ENCODE measurements around the gene RNF133. TPM values are rescaled to one million over a fixed set of nuclear protein-coding genes. Genes with fewer than 3 reads are reported as not detected.
"Not testable (repeated sequence)": the region's sequence is repeated elsewhere in the genome, so short reads cannot be mapped to it uniquely, and the experiment has no call there.

The RNF133 gene
- polyA plus RNA-seq, 3 donors: 0.16 to 0.34 (median 0.27) TPM

DNA sequence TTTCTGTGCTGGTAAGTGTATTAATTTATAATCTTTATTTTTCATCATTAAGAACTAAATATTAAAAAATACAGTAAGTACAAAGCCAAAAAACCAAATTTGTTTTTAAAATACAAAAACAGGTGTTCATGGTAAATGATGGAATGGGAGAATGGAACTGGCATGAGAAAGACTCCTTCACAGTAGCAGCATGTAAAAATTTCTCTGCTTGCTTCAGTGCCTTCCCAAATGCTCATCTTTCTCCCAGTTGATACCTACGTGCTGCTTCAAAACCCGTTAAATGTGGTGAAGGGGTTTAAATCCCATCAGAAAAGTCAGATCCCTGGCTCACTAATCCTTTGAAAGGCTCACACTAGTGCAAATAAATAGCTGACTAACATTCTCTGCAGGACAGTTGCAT is 4.2 kb downstream of the RNF133 start:
- no peak for DNase-seq (ENCODE audit: extremely low read depth in 1 of 11, low read depth in 9 of 11, low spot score in 4 of 11)

DNA sequence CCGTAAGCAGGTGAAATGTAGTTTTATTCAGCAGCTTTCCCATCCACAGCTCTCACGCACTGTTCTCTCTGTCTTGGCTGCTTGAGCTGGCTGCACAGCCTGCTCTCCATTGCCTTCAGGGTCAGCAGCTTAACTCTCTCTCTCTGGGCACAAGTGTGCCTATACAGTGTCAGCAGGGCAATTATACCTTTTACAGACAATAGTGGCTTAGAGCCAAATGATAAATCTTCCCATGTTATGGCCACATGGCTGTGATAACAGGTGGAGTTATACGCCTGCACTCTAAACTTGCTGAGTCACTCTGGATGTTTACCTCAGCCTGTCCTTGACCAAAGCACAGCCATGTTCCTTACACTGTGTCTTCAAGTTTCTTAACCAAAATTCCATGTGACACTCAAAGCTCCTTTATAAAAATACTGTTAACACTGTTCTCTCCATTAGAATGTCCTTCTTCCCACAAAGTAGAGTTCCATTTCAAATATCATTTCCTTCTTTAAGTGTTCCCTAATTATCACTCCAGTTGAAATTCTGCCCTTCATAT is 6.1 kb downstream of the RNF133 start:
- no peak for DNase-seq (ENCODE audit: extremely low read depth in 1 of 11, low read depth in 9 of 11, low spot score in 4 of 11)

DNA sequence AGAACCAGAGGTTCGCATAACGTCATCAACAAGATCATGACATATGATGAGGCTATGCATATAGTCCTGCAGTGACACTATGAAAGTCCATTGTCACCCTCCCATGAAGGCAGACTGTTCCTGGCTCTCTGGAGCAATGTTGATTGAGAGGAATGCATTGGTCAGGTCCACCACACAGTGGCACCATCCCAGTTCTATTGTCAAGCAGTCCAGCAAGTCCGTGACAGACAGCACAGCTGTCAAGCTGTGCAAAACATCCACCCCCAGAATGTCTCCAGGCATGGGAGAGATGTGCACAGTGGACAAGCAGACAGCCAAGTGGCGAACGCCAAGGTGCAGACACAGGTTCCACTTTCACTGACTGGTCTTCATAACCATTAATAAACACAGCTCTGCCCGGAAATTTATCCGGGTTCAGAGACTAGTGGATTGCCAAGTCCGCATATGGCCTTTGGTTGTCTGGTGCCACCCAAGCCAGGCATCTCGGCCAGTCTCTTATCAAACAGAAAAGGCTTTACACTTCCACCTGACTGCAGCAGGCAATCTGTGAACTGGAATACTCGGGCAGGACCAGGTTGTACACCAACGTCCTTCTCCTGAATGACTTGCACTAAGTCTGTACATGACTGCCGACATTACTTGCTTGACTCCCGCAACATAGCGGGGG is 7.2 kb downstream of the RNF133 start:
- no peak for DNase-seq (ENCODE audit: extremely low read depth in 1 of 11, low read depth in 9 of 11, low spot score in 4 of 11)

DNA sequence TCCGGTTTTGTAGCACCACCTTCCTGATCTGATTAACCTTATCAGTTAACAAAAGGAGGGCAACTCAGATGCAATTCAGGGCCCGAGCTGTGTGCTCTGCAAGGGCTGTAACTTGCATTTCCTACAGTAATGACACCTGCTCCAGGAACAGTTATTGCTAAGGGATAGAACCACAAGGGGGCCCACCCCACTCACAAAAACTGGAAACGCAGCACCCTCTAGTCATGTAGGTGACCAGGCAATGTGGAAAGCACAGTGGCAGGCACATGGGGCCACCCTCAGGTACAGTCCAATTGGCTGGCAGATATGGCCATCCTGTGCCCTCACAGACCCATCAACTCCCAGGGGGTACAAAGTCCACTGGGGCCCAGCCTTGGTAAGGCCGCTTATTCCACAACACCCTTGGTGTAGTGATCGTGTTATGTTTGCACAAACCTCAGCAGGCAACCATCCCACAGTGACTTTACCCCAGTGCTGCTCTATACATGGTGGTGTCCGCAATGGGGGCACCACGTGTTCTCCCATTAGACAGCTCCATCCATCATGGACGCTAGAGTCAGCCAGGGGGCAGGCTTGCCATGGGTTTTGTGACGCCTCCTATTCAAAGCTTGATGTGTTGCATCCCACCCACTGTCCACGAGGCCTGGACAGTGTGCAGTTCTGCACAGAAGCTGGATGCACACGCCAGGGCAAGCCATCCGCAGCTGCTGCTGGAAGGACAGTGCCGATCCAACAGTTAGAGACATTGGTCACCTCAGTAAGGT is 9.4 kb downstream of the RNF133 start:
- no peak for DNase-seq (ENCODE audit: extremely low read depth in 1 of 11, low read depth in 9 of 11, low spot score in 4 of 11)

DNA sequence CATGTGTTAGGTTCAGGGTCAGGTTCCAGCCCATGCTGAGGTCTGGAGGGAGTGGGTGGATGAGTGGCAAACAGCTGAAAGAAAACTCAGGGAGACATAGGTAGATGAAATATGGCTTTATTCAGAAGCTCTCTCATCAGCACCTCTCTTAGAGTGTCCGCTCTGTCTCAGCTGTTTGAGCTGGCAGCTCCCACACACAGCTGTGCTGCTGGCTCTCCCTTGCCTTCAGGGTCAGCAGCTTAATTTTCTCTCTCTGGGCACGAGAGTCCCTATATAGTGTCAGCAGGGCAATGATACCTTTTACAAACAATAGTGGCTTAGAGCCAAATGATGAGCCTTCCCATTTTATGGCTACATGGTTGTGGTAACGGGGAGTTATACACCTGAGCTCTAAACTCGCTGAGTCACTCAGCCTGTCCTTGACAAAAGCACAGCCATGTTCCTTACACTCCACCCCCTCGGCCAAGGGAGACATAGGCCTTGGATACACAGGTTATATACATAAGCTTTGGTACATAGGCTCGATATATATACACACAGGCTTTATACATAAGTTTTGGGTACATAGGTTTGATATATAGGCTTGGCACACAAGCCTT is 10.4 kb downstream of the RNF133 start:
- DNase-seq (ENCODE audit: extremely low read depth in 1 of 11, low read depth in 9 of 11, low spot score in 4 of 11): peak in 6 of 11 donors; percentile 18 to 39 (median 33)

DNA sequence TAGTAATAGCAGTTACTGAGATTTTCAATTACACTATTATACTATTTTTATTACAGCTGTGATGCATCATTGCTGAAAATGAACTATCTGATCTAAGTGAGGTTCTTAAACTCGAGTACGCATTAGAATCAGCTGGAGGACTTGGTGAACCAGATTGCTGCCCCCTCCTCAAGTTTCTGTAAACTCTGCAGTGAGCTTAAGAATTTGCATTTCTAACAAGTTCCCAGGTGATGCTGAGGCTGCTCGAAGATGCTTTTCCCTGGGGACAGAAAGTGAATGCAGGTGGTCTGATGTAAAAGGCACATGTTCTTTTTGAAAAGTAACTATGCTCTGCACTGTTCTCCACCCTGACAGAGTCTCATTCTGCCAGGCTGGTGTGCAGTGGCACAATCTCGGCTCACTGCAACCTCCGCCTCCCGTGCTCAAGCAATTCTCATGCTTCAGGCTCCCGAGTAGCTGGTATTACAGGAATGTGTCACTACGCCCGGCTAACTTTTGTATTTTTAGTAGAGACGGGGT is 12.5 kb downstream of the RNF133 start:
- DNase-seq (ENCODE audit: extremely low read depth in 1 of 11, low read depth in 9 of 11, low spot score in 4 of 11): no peak

DNA sequence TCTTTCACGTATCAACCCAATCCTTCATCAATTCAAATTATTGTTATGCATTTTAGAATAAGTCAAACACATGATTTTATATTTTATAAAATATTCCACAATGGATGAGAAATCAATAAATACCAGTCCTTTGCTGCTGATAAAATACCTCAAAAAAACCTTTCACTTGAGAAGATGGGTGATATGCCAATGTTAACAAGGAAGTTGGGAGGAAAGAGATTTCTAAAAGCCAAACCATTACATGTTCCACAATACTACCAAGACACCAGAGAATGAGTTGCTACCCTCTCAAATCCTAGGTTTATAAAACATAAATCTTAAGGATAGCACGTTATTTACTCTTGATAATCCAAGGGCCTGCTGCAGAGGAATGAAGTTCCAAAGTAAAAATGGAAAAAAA is 14.4 kb downstream of the RNF133 start:
- DNase-seq (ENCODE audit: extremely low read depth in 1 of 11, low read depth in 9 of 11, low spot score in 4 of 11): no peak

DNA sequence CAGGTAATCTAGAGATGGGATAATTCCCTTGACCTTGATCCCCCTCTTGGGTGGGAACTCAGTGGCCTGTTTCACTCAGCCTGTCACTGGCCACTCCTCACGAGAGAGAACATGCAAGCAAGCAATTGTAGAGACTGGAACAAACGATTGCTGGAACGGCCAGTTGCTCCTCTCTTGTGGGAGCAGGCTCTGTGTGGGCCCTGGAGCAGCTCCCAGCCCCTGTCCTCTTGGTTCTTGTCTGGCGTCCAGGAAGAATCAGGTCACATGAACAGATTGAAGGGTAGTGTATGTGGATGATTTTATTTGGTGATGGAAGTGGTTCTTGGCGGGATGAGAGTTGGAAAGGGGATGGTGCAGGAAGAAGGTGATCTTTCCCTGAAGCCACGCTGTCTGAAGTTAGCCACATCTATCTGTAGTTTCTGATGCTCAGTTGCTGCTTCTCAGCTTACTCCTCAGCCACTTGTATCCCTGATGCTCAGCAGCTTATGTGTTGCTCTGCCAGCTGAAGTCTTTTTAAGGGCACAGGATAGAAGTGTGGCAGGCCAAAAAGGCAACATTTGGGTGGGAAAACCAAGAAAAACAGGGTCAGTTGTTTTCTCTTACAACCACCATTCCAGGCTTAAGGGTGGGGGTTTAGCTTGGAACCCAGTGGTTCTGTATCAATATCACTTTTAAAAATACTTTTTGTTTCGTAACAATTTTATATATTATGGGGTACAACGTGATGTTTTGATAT is 15.9 kb downstream of the RNF133 start:
- no peak for DNase-seq (ENCODE audit: extremely low read depth in 1 of 11, low read depth in 9 of 11, low spot score in 4 of 11)

DNA sequence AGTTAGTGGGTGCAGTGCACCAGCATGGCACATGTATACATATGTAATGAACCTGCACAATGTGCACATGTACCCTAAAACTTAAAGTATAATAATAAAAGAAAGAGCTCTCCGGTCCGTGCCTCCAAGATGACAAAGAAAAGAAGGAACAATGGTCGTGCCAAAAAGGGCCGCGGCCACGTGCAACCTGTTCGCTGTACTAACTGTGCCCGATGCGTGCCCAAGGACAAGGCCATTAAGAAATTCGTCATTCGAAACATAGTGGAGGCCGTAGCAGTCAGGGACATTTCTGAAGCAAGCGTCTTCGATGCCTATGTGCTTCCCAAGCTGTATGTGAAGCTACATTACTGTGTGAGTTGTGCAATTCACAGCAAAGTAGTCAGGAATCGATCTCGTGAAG is 17.7 kb downstream of the RNF133 start:
- DNase-seq (ENCODE audit: extremely low read depth in 1 of 11, low read depth in 9 of 11, low spot score in 4 of 11): not testable (repeated sequence)

DNA sequence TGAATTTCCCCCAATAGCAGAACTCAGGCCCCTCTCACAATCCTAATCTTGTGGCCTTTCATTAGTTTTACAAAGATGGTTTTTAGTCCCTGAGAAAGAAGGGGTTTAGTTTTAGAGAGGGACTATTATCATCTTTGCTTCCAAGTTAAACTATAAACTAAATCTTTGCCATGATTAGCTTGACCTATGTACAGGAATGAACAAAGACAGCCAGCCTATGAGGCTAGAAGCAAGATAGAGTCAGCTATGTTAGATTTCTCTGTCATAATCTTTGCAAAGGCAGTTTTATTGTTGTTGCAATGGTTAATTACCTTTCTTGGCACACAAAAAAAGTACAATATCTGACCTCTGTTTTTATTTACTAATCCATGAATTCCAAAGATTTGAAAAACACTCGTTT is 19.1 kb downstream of the RNF133 start:
- no peak for DNase-seq (ENCODE audit: extremely low read depth in 1 of 11, low read depth in 9 of 11, low spot score in 4 of 11)

DNA sequence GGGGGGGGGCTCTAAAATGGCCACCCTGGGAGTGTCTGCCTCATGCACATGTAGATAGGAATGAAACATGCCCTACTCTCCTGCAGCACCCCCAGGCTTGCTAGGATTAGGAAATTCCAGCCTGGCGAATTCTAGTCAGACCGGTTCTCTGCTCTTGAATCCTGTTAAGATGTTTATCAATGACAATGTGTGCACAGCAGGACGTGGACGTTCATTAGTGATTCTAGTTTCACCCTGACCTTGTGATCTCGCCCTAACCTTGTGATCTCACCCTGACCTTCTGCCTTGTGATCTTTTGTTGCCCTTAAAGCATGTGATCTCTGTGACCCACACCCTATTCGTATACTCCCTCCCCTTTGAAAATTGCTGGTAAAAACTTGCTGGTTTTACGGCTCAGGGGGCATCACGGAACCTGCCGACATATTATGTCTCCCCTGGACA is 19.6 kb downstream of the RNF133 start:
- peak in 2 of 11 donors; percentile 17 to 21 for DNase-seq (ENCODE audit: extremely low read depth in 1 of 11, low read depth in 9 of 11, low spot score in 4 of 11)

DNA sequence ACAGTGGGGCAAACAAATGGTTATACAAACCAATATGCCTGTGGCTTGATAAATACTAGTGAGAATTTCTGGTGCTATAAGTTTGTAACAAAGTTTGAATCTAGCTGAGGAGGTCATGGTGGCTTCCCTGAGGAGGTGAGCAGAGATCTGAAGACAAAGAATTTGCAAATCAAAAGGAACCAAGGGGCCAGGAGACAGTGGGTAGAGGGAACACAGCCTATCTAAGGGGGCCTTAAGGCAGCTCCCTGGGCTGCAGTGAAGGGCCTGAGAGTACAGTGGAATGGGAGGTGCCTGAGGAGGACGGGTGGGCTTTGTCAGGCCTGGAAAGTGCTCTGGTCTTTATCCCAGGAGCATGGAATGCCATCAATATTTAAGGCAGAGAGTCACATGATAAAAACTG is 21.8 kb downstream of the RNF133 start:
- no peak for DNase-seq (ENCODE audit: extremely low read depth in 1 of 11, low read depth in 9 of 11, low spot score in 4 of 11)

DNA sequence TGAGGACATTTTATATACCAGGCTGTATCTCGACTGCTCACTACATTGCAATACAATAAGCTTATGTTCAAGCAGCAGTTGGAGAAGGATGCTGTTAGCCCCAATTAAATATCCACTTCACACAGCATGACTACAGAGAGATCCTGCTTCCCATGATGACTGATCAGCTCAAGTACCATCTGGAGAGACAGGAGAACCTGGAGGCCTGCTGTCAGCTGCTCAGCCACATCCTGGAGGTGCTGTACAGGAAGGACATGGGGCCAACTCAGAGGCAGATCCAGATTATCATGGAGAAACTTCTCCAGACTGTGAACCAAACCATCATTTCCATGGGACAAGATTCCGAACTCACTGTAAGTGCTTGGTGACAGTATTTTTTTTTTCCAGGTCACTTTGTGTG is 22.5 kb downstream of the RNF133 start:
- no peak for DNase-seq (ENCODE audit: extremely low read depth in 1 of 11, low read depth in 9 of 11, low spot score in 4 of 11)

DNA sequence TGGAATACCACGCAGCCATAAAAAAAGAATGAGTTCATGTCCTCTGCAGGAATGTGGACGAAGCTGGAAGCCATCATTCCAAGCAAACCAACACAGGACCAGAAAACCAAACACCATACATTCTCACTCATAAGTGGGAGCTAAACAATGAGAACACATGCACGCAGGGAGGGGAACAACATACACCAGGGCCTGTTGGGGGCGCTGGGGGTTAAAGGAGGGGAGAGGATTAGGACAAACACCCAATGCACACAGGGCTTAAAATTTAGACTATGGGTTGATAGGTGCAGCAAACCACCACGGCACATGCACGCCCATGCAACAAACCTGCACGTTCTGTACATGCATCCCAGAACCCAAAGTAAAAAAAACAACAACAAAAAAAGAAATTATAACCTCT is 23.3 kb downstream of the RNF133 start:
- DNase-seq (ENCODE audit: extremely low read depth in 1 of 11, low read depth in 9 of 11, low spot score in 4 of 11): no peak

DNA sequence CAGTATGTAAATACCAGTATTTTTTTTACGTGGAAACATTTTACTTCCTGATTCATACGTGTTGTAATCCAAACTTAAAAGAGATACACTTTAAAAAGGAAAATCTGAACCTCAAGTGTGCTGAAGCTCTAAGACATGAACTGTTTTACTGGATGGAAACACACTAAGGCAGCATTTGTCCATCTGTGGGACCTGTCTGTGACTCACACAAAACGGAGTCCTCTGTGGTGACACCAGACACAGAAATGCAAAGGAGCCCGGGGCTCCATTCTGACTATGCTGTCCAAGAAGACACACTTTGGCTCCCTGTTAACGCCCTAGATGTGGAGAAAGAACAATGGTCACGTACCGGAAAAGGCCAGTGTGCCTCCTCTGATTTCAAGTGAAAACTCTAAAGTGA is 23.9 kb downstream of the RNF133 start:
- DNase-seq (ENCODE audit: extremely low read depth in 1 of 11, low read depth in 9 of 11, low spot score in 4 of 11): no peak

DNA sequence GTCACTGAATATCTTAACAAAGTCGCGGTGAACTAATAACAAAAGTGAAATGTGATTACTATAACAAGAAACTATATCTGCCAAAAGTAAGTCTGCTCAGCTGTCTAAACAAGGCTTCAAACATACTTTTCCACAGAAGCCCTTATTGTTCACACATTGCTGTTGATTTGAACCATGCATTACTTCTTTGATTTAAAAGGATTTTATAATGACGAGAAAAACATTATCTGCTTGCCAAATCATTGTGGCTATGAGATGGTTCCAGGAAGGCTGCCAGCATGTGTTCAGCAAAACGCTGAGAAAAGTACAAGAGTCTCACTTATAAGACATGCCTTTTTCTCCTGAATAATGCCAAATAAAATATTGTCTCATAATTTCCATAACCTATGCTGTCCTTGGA is 24.4 kb downstream of the RNF133 start:
- no peak for DNase-seq (ENCODE audit: extremely low read depth in 1 of 11, low read depth in 9 of 11, low spot score in 4 of 11)

DNA sequence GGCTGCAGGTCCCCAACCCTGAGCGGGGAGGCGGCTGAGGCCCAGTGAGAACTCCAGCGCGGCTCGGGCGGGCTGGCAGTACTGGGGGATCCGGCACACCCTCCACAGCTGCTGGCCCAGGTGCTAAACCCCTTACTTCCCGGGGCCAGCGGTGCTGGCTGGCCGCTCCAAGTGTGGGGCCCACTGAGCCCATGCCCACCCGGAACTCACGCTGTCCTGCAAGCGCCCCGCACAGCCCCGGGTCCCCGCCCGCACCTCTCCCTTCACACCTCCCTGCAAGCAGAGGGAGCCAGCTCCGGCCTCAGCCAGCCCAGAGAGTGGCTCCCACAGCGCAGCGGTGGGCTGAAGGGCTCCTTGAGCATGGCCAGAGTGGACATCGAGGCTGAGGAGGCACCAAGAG is 25.0 kb downstream of the RNF133 start:
- no peak for DNase-seq (ENCODE audit: extremely low read depth in 1 of 11, low read depth in 9 of 11, low spot score in 4 of 11)

DNA sequence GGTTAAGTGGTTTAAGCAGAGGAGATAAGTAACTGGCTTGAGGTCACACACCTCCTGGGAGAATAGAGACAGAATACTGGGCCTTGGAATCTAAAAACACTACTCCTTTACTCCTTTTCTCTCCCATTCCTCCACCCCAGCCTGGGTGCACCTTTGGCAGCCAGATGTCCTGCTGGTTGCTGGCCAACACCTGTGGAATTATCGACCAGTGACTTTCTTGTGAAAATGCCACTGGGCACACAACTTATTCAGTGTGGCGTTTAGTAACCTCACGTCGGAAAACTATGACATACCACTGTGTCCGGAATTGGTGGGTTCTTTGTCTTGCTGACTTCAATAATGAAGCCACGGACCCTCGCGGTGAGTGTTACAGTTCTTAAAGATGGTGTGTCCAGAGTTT is 26.4 kb downstream of the RNF133 start:
- no peak for DNase-seq (ENCODE audit: extremely low read depth in 1 of 11, low read depth in 9 of 11, low spot score in 4 of 11)

DNA sequence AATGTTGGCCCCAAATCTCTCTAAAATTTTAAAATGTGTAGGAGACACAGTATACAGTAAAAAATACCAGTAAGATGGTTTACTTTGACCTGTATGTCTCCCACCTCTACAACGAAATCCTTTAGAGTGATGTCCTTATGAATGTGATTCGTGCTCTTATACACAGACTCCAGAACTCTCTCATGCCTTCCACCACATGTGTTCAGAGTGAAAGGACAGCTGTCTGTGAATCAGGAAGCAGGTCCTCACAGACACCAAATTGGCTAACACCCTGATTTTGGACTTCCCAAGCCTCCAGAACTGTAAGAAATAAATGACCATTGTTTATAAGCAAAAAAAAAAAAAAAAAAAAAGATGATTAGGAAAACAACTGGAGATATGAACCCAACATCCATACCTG is 35.2 kb downstream of the RNF133 start:
- DNase-seq (ENCODE audit: extremely low read depth in 1 of 11, low read depth in 9 of 11, low spot score in 4 of 11): no peak
